Uterus (tissue), 4 donors: Measurements from ENCODE around the gene ZNF106. TPM values are rescaled to one million over a fixed set of nuclear protein-coding genes. Genes with fewer than 3 reads are reported as not detected.

Source experiments
- DNase-seq, 2 donors: peaks; one replicate each; pipeline ENCODE4 v3.0.0-alpha.2; 2019 to 2020
- H3K27ac ChIP-seq, 2 donors: fragments of 200-600 bp; sonication (generic); 1 replicate in 1 of 2; 2 replicates in 1 of 2; pipeline ENCODE4 v1.5.1; 2016 to 2018
- H3K27me3 ChIP-seq, 2 donors: fragments of 200-600 bp; sonication (generic); one replicate each; pipeline ENCODE4 v1.5.1; 2018 to 2019; ENCODE audit warnings: control low read depth in 1 of 2
- H3K36me3 ChIP-seq, 2 donors: fragments of 200-600 bp; sonication (generic); one replicate each; pipeline ENCODE4 v1.5.1; 2019; ENCODE audit warnings: control low read depth in 1 of 2
- H3K4me1 ChIP-seq, 2 donors: fragments of 200-600 bp; sonication (generic); one replicate each; pipeline ENCODE4 v1.5.1; 2018 to 2019; ENCODE audit warnings: control low read depth in 1 of 2
- H3K4me3 ChIP-seq, 2 donors: fragments of 200-600 bp; sonication (generic); 1 replicate in 1 of 2; 2 replicates in 1 of 2; pipeline ENCODE4 v1.5.1; 2018 to 2019; ENCODE audit warnings: mild to moderate bottlenecking in 1 of 2
- H3K9me3 ChIP-seq, 2 donors: fragments of 200-600 bp; sonication (generic); one replicate each; pipeline ENCODE4 v1.5.1; 2019; ENCODE audit warnings: control low read depth in 1 of 2
- CTCF ChIP-seq, 4 experiments: fragments of 200-600 bp in 2 of 4; fragments of 450-650 bp in 2 of 4; sonication (generic) in 2 of 4; IDR thresholded peaks; one replicate each; pipeline ENCODE4 v1.5.1; 2016 to 2019; ENCODE audit warnings: antibody characterized with exemption in 4 of 4, mild to moderate bottlenecking in 2 of 4, moderate library complexity in 1 of 4
- POLR2A ChIP-seq, 2 donors: fragments of 450-650 bp; IDR thresholded peaks; one replicate each; pipeline ENCODE4 v1.6.1; 2016; ENCODE audit warnings: antibody characterized with exemption in 2 of 2, mild to moderate bottlenecking in 1 of 2, moderate library complexity in 1 of 2
- intact Hi-C: fragments of 100-400 bp; cut with DNase I; formaldehyde crosslinking; loops from one replicate; pipeline ENCODE4 v1.15.1; 2023; ENCODE audit warnings: low total_unique reads
- small RNA-seq: library from RNA; depleted of rRNA; stranded (forward); fragments of <200 nt; gene quantifications from one replicate; pipeline ENCODE3, GENCODE V24; 2016
- total RNA-seq, 4 donors: library from RNA; depleted of rRNA in 3 of 4; stranded (reverse); fragments of >200 nt in 3 of 4; gene quantifications; one replicate each; pipeline versions ENCODE4 v1.1.0 to v1.2.4, GENCODE V29; 2014 to 2023
- donor health status: DM: yes; HTN: yes; CAD: no.

ZNF106 gene
- total RNA-seq, 4 donors from 2014 or later = 56.6 to 95.0 (median 72.0) TPM

DNA sequence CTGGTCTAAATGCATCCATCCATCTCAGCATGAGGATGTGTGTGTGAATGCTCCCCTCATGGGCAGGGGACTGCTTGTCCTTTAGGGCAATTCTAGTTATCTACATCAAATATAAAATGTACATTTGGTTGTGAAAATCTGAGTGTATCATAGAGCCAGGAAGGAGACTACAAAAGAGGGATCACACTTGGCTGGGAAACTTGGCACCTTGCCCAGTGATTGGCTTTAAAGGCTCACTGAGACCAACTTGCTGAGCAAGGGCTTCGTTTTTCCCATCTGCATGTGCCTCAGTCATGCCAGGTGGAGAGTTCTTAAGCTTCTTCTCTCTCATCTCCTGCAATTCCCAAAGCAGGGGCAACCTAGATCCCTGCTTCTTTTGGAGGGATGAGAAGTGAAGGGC is 126.4 kb downstream of the ZNF106 start:
- no peak for TF ChIP-seq CTCF (IDR thresholded peaks at IDR 0.05)
- TF ChIP-seq POLR2A (IDR thresholded peaks at IDR 0.05) = no peak
- intact Hi-C loops = no loop called here
- no peak overlapping the region for H3K4me3 ChIP-seq
- DNase-seq = peak in 1 of 2 donors; percentile 18
- no peaks in the 10 kb centered on the region for H3K4me1 ChIP-seq
- no peaks in the 10 kb centered on the region for H3K9me3 ChIP-seq
- H3K36me3 ChIP-seq = no peaks in the 10 kb centered on the region
- no peak overlapping the region for H3K27ac ChIP-seq
- no peaks in the 10 kb centered on the region for H3K27me3 ChIP-seq

DNA sequence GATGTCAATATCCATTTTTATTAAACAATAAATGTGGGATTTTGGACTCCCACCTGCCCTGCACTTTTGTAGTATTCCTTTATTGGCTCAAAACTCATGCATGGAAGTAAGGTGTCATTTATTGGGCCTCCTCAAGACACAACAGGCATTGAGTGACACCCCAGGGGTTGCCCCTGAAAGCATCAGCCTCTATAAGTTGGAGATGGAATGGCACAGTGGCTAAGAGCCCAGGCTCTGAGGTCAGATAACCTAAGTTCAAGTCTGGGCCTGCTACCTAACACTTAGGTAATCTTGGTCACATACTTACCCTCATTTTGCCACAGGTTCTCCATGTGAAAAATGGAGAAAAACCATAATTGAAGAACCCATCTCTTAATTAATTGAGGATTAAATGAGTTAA is 127.0 kb downstream of the ZNF106 start:
- Histone ChIP-seq H3K36me3 (no peaks in the 10 kb centered on the region), H3K4me3 (no peak overlapping the region), H3K4me1 (no peaks in the 10 kb centered on the region), H3K27ac (no peak overlapping the region), H3K9me3 (no peaks in the 10 kb centered on the region), H3K27me3 (no peaks in the 10 kb centered on the region)
- TF ChIP-seq POLR2A (IDR thresholded peaks at IDR 0.05) = no peak
- TF ChIP-seq CTCF (IDR thresholded peaks at IDR 0.05) = no peak
- DNase-seq = no peak
- intact Hi-C loops = no loop called here

GRCh38 chr15:42363487-42363886 is 127.5 kb downstream of the ZNF106 start:
- Histone ChIP-seq H3K27ac (no peak overlapping the region), H3K4me3 (no peak overlapping the region), H3K36me3 (no peaks in the 10 kb centered on the region), H3K27me3 (no peaks in the 10 kb centered on the region), H3K4me1 (no peaks in the 10 kb centered on the region), H3K9me3 (no peaks in the 10 kb centered on the region)
- intact Hi-C loops = no loop called here
- TF ChIP-seq CTCF (IDR thresholded peaks at IDR 0.05) (no peak), POLR2A (IDR thresholded peaks at IDR 0.05) (no peak)
- no peak for DNase-seq

Small RNA genes within 50 kb of the gene (small RNA-seq; reads per million reads assigned to genes)
- not detected for gene RNU6-188P

Other genes with a start within 250 kb of the ZNF106 start
- gene GANC, start 217.9 kb downstream of the ZNF106 start, total RNA-seq = 10 to 100 TPM; 11.8 to 48.9 (median 41.3) TPM
- 10 to 100 TPM; 25.4 to 96.5 (median 66.6) TPM for gene TMEM87A, start 217.7 kb downstream of the ZNF106 start, total RNA-seq
- 10 to 100 TPM in 2 of 4 donors, 1 to 10 TPM in 1, under 1 TPM in 1; 0.29 to 17.4 (median 9.4) TPM for gene CAPN3, start 131.6 kb downstream of the ZNF106 start, total RNA-seq
- 100 to 1,000 TPM in 1 of 4 donors, 10 to 100 TPM in 3; 79.1 to 155 (median 84.2) TPM for gene SNAP23, start 4.5 kb upstream of the ZNF106 start, total RNA-seq
- 10 to 100 TPM in 3 of 4 donors, 1 to 10 TPM in 1; 8.7 to 27.1 (median 21.9) TPM for gene LRRC57, start 57.7 kb upstream of the ZNF106 start, total RNA-seq
- gene HAUS2, start 57.7 kb upstream of the ZNF106 start, total RNA-seq = 10 to 100 TPM in 2 of 4 donors, 1 to 10 TPM in 2; 3.5 to 28.1 (median 14.6) TPM
- gene STARD9, start 84.5 kb upstream of the ZNF106 start, total RNA-seq = 10 to 100 TPM; 22.8 to 67.2 (median 25.2) TPM
- 10 to 100 TPM; 11.3 to 31.2 (median 19.5) TPM for gene CDAN1, start 246.0 kb upstream of the ZNF106 start, total RNA-seq